DND-41 (cell line): ENCODE results near the gene TMEM51.

Source experiments
- ATAC-seq: fragments of 200-7000 bp; cut with Tn5 transposase; 3 replicates; pipeline ENCODE4 v1.9.1; 2021; ENCODE audit warnings: low read depth; ENCODE audit not compliant: insufficient read depth
- DNase-seq: peaks from one replicate; pipeline ENCODE4 v3.0.0-alpha.2; 2020
- H2AFZ ChIP-seq: 2 replicates; pipeline ENCODE4 v1.6.0; 2012; ENCODE audit warnings: low read depth, low read length
- H3K27ac ChIP-seq: 2 replicates; pipeline ENCODE4 v1.5.1; 2012; ENCODE audit warnings: low read length, inconsistent platforms
- H3K27me3 ChIP-seq: fragments of 200-600 bp; sonication (generic); 2 replicates; pipeline ENCODE4 v1.6.0; 2012; ENCODE audit warnings: low read length, mild to moderate bottlenecking, inconsistent platforms; ENCODE audit not compliant: insufficient read depth, poor library complexity
- H3K36me3 ChIP-seq: 2 replicates; pipeline ENCODE4 v1.5.1; 2012; ENCODE audit warnings: low read length, inconsistent platforms; ENCODE audit not compliant: insufficient read depth
- H3K4me1 ChIP-seq: 2 replicates; pipeline ENCODE4 v1.5.1; 2012; ENCODE audit warnings: mild to moderate bottlenecking, low read length; ENCODE audit not compliant: insufficient read depth
- H3K4me2 ChIP-seq: 2 replicates; pipeline ENCODE4 v1.6.0; 2012; ENCODE audit warnings: mild to moderate bottlenecking, moderate library complexity, low read length, inconsistent platforms; ENCODE audit not compliant: insufficient read depth
- H3K4me3 ChIP-seq, 2 experiments: fragments of 200-600 bp in 1 of 2; shearing (Covaris generic) in 1 of 2; 2 replicates each; pipeline ENCODE4 v1.5.1; 2012 to 2016; ENCODE audit warnings: inconsistent platforms in 2 of 2, low read length in 2 of 2, mild to moderate bottlenecking in 2 of 2, low read depth in 1 of 2, moderate library complexity in 1 of 2
- H3K79me2 ChIP-seq: 2 replicates; pipeline ENCODE4 v1.6.0; 2012; ENCODE audit warnings: low read length, inconsistent platforms; ENCODE audit not compliant: insufficient read depth
- H3K9ac ChIP-seq: 2 replicates; pipeline ENCODE4 v1.6.0; 2012; ENCODE audit warnings: low read depth, mild to moderate bottlenecking, inconsistent platforms, low read length, moderate library complexity
- H3K9me3 ChIP-seq: 2 replicates; pipeline ENCODE4 v1.5.1; 2012; ENCODE audit warnings: low read length, moderate library complexity, mild to moderate bottlenecking, inconsistent platforms; ENCODE audit not compliant: insufficient read depth, severe bottlenecking
- H4K20me1 ChIP-seq: 2 replicates; pipeline ENCODE4 v1.6.0; 2012; ENCODE audit warnings: low read length; ENCODE audit not compliant: insufficient read depth
- CTCF ChIP-seq: IDR thresholded peaks from 2 replicates; pipeline ENCODE4 v1.5.1; 2012; ENCODE audit warnings: borderline replicate concordance, low read length, moderate library complexity, mild to moderate bottlenecking; ENCODE audit not compliant: poor library complexity, severe bottlenecking; ENCODE audit errors: extremely low read depth
- EZH2 ChIP-seq: IDR thresholded peaks from 3 replicates; pipeline ENCODE4 v1.6.1; 2012; ENCODE audit warnings: borderline replicate concordance, low read depth, mild to moderate bottlenecking, moderate library complexity, low read length, inconsistent platforms; ENCODE audit not compliant: severe bottlenecking

TMEM51 gene

GRCh38 chr1:15148475-15148874 is 5.1 kb upstream of the TMEM51 start:
- Histone ChIP-seq H3K4me1 (no peaks in the 10 kb centered on the region), H4K20me1 (peaks cover 6% of the 10 kb centered on the region; the same call in 1 of the 2 replicates), H3K36me3 (no peaks in the 10 kb centered on the region), H3K9me3 (no peaks in the 10 kb centered on the region), H3K9ac (no peak overlapping the region), H3K27me3 (peaks cover 60% of the 10 kb centered on the region), H3K79me2 (no peaks in the 10 kb centered on the region), H2AFZ (no peak overlapping the region), H3K27ac (no peak overlapping the region), H3K4me3 (no peak overlapping the region), H3K4me2 (no peak overlapping the region)
- DNase-seq = no peak
- no peak for ATAC-seq
- TF ChIP-seq CTCF (no peak), EZH2 (no peak)

GRCh38 chr1:15148941-15149340 is 4.6 kb upstream of the TMEM51 start:
- peaks cover 60% of the 10 kb centered on the region for H3K27me3 ChIP-seq
- no peaks in the 10 kb centered on the region for H3K9me3 ChIP-seq
- ATAC-seq (no peak), DNase-seq (no peak)
- TF ChIP-seq EZH2 = no peak
- no peak for TF ChIP-seq CTCF
- no peak overlapping the region for H3K4me2 ChIP-seq
- peaks cover 6% of the 10 kb centered on the region; the same call in 1 of the 2 replicates for H4K20me1 ChIP-seq
- no peak overlapping the region for H3K9ac ChIP-seq
- no peaks in the 10 kb centered on the region for H3K36me3 ChIP-seq
- H3K4me3 ChIP-seq = no peak overlapping the region
- H2AFZ ChIP-seq = no peak overlapping the region
- H3K79me2 ChIP-seq = no peaks in the 10 kb centered on the region
- no peak overlapping the region for H3K27ac ChIP-seq
- H3K4me1 ChIP-seq = no peaks in the 10 kb centered on the region

- Histone ChIP-seq H2AFZ (no peak overlapping the region), H3K4me3 (no peak overlapping the region), H3K9me3 (no peaks in the 10 kb centered on the region), H3K79me2 (no peaks in the 10 kb centered on the region), H3K4me1 (peaks cover under 1% of the 10 kb centered on the region; the same call in 1 of the 2 replicates), H3K4me2 (no peak overlapping the region), H3K27ac (no peak overlapping the region), H3K27me3 (peaks cover 53% of the 10 kb centered on the region), H3K9ac (no peak overlapping the region), H4K20me1 (peaks cover 6% of the 10 kb centered on the region; the same call in 1 of the 2 replicates), H3K36me3 (no peaks in the 10 kb centered on the region)
- TF ChIP-seq CTCF (no peak), EZH2 (no peak)
- ATAC-seq = no peak
- no peak for DNase-seq
Measured at GRCh38 chr1:15150376-15150775, 3.2 kb upstream of the TMEM51 start.

- H3K36me3 ChIP-seq = no peaks in the 10 kb centered on the region
- no peak overlapping the region for H2AFZ ChIP-seq
- peaks cover 10% of the 10 kb centered on the region for H3K4me1 ChIP-seq
- TF ChIP-seq CTCF (no peak), EZH2 (no peak)
- H4K20me1 ChIP-seq = peaks cover 6% of the 10 kb centered on the region; the same call in 1 of the 2 replicates
- H3K27ac ChIP-seq = no peak overlapping the region
- H3K79me2 ChIP-seq = no peaks in the 10 kb centered on the region
- H3K9ac ChIP-seq = no peak overlapping the region
- H3K27me3 ChIP-seq = peaks cover 47% of the 10 kb centered on the region
- H3K4me3 ChIP-seq = no peak overlapping the region
- H3K4me2 ChIP-seq = no peak overlapping the region
- H3K9me3 ChIP-seq = no peaks in the 10 kb centered on the region
- ATAC-seq (no peak), DNase-seq (no peak)
Measured at GRCh38 chr1:15151377-15151806, 2.2 kb upstream of the TMEM51 start.
